ENCODE data around the gene GRPEL2. TPM values are rescaled to one million over a fixed set of nuclear protein-coding genes. Genes with fewer than 3 reads are reported as not detected.

GRPEL2 gene
- total RNA-seq, 2 experiments from 2014 or later: 31.0 to 31.1 TPM

DNA sequence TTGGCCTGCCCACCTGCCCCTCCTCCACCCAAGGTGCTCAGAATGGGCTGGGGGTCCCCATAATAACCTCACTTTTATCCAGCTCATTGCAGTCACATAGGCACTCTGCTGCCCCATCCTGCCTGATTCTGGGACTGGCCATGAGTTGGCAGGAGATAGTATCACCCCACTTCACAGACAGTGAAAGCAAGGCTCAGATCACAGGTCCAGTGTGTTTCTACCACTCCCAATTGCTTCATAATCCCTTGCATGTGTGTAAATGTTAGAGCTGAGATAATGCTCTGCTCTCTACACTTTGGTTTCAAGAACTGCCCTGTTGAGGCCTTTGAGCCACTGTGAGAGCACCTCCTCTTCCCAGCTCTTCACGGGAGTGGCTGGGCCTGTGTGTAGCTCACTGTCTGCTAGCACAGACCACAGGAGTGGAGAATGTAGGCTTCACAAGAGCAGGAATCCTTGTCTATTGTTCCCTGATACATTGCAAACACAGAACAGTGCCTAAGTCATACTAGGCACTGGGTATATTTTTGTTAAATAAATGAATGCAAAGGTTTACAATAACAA is 20.9 kb downstream of the GRPEL2 start:
- H3K27ac Mint-ChIP-seq: no peak overlapping the region
- no peaks in the 10 kb centered on the region for H3K9me3 Mint-ChIP-seq
- H3K27me3 Mint-ChIP-seq: no peaks in the 10 kb centered on the region
- peaks cover 10% of the 10 kb centered on the region for H3K36me3 Mint-ChIP-seq (ENCODE audit: low read depth)
- ATAC-seq (no peak), DNase-seq (no peak)
- TF ChIP-seq, protein P1, sequence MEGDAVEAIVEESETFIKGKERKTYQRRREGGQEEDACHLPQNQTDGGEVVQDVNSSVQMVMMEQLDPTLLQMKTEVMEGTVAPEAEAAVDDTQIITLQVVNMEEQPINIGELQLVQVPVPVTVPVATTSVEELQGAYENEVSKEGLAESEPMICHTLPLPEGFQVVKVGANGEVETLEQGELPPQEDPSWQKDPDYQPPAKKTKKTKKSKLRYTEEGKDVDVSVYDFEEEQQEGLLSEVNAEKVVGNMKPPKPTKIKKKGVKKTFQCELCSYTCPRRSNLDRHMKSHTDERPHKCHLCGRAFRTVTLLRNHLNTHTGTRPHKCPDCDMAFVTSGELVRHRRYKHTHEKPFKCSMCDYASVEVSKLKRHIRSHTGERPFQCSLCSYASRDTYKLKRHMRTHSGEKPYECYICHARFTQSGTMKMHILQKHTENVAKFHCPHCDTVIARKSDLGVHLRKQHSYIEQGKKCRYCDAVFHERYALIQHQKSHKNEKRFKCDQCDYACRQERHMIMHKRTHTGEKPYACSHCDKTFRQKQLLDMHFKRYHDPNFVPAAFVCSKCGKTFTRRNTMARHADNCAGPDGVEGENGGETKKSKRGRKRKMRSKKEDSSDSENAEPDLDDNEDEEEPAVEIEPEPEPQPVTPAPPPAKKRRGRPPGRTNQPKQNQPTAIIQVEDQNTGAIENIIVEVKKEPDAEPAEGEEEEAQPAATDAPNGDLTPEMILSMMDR (IDR thresholded peaks at IDR 0.05): no peak
- intact Hi-C loops (cut with micrococcal nuclease): no loop called here
- peaks cover 5% of the 10 kb centered on the region for H3K4me1 Mint-ChIP-seq (ENCODE audit: low read depth)
- ChIA-PET POLR2A (interaction anchor here (0.6 to 2.2 kb wide), 3 partner anchors 9 to 11 kb away, joined by 3 to 8 read pairs (median 6); partner anchors contain the start of gene PCYOX1L), CTCF (interaction anchor here (0.9 to 10.1 kb wide), 15 partner anchors 8 to 227 kb away, joined by 3 to 163 read pairs (median 10); partner anchors contain the start of genes GRPEL2, IL17B and PCYOX1L)
- no peak overlapping the region for H3K4me3 Mint-ChIP-seq

DNA sequence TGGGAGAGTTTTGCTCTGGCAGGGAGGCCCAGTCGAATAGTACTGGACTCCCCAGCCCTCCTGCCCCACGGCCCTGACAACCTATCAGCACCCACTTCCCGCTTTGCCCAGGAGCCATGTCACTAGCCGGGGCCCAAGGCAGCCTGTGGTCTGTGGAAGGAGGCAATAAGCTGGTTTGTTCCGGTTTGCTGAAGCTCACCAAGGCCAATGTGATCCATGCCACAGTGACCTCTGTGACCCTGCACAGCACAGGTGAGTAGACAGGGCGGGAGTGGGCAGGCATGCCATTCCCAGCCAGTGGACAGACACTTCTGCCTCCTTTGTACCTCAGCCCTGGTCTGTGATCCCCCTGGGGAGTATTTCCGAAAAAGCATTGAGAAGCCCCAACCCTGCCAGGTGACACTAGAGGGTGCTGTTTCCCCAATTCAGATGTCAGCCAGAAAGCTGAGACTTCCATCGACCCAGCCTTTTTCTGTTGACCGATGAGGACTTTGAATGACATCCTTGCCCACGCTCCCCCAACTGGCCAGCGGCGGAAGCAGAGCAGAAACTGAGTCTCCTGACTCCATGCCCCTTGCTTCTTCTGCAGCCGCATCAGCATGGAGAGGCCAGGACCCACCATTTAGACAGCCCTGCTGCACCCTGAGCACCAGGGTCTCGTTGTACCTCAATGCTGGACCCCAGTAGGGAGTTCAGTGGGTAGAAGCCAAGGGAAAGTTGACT is 22.1 kb downstream of the GRPEL2 start:
- ATAC-seq (peak; percentile 70), DNase-seq (peak; percentile 73)
- Mint-ChIP-seq H3K9me3 (no peaks in the 10 kb centered on the region), H3K4me1 (ENCODE audit: low read depth) (peaks cover 5% of the 10 kb centered on the region), H3K36me3 (ENCODE audit: low read depth) (peaks cover 10% of the 10 kb centered on the region), H3K27me3 (no peaks in the 10 kb centered on the region), H3K27ac (no peak overlapping the region), H3K4me3 (no peak overlapping the region)
- CTCF ChIA-PET: interaction anchor here (0.6 to 10.1 kb wide), 39 partner anchors 8 to 418 kb away, joined by 3 to 163 read pairs (median 4); partner anchors contain the start of genes CSNK1A1, GRPEL2, IL17B and PCYOX1L
- intact Hi-C loops (cut with micrococcal nuclease): no loop called here
- TF ChIP-seq, protein P1 (IDR thresholded peaks at IDR 0.05): peak; percentile 74
- POLR2A ChIA-PET: interaction anchor here (2.0 to 3.1 kb wide), 3 partner anchors 10 to 22 kb away, joined by 6 to 18 read pairs (median 8); partner anchors contain the start of genes GRPEL2 and PCYOX1L

DNA sequence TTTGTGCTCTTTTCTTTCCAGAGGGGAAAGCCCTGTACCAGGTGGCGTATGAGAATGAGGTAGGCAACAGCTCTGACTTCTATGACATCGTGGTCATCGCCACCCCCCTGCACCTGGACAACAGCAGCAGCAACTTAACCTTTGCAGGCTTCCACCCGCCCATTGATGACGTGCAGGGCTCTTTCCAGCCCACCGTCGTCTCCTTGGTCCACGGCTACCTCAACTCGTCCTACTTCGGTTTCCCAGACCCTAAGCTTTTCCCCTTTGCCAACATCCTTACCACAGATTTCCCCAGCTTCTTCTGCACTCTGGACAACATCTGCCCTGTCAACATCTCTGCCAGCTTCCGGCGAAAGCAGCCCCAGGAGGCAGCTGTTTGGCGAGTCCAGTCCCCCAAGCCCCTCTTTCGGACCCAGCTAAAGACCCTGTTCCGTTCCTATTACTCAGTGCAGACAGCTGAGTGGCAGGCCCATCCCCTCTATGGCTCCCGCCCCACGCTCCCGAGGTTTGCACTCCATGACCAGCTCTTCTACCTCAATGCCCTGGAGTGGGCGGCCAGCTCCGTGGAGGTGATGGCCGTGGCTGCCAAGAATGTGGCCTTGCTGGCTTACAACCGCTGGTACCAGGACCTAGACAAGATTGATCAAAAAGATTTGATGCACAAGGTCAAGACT is 22.8 kb downstream of the GRPEL2 start:
- intact Hi-C loops (cut with micrococcal nuclease): no loop called here
- ChIA-PET POLR2A (interaction anchor here (2.0 to 3.1 kb wide), 3 partner anchors 11 to 22 kb away, joined by 6 to 18 read pairs (median 8); partner anchors contain the start of genes GRPEL2 and PCYOX1L), CTCF (interaction anchor here (0.6 to 10.1 kb wide), 38 partner anchors 7 to 419 kb away, joined by 3 to 163 read pairs (median 4); partner anchors contain the start of genes CSNK1A1, GRPEL2, IL17B and PCYOX1L)
- H3K36me3 Mint-ChIP-seq (ENCODE audit: low read depth): peaks cover 8% of the 10 kb centered on the region
- DNase-seq (no peak), ATAC-seq (no peak)
- TF ChIP-seq, protein P1 (IDR thresholded peaks at IDR 0.05): no peak
- no peak overlapping the region for H3K27ac Mint-ChIP-seq
- no peak overlapping the region for H3K4me3 Mint-ChIP-seq
- no peaks in the 10 kb centered on the region for H3K9me3 Mint-ChIP-seq
- no peaks in the 10 kb centered on the region for H3K27me3 Mint-ChIP-seq
- peaks cover 5% of the 10 kb centered on the region for H3K4me1 Mint-ChIP-seq (ENCODE audit: low read depth)

DNA sequence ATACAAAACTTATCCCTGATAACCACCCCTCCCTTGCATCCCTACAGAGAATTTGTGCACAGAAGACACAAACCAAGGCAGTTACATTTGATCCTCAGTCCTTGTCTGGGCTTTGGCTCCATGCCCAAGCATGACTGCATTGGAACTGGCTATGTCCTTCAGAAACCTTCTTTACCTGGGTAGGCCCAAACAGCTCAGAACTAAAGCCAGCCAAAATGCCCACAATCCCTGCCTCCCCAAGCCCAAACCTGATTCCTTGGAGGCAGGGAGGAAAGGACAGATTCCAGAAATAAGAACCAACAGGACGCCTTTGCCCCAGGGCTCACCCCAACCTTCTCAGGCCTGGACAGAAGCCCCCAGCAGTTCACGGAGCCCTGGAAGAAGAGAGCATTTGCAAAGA is 25.6 kb downstream of the GRPEL2 start:
- no peaks in the 10 kb centered on the region for H3K27me3 Mint-ChIP-seq
- DNase-seq (no peak), ATAC-seq (no peak)
- CTCF ChIA-PET: interaction anchor here (0.8 to 10.1 kb wide), 24 partner anchors 10 to 660 kb away, joined by 3 to 163 read pairs (median 6); partner anchors contain the start of genes GRPEL2 and PCYOX1L
- intact Hi-C loops (cut with micrococcal nuclease): loop anchor here (2.0 kb wide), 1 partner anchor 56 kb away; no protein-coding TSS in a partner anchor
- H3K9me3 Mint-ChIP-seq: no peaks in the 10 kb centered on the region
- H3K27ac Mint-ChIP-seq: no peak overlapping the region
- TF ChIP-seq, protein P1 (IDR thresholded peaks at IDR 0.05): no peak
- POLR2A ChIA-PET: interaction anchor here (0.6 to 1.4 kb wide), 2 partner anchors 9 to 26 kb away, joined by 3 read pairs; partner anchors contain the start of gene GRPEL2
- peaks cover 5% of the 10 kb centered on the region for H3K4me1 Mint-ChIP-seq (ENCODE audit: low read depth)
- no peak overlapping the region for H3K4me3 Mint-ChIP-seq
- peaks cover 8% of the 10 kb centered on the region for H3K36me3 Mint-ChIP-seq (ENCODE audit: low read depth)
